GM23338 (cell line): Measurements from ENCODE around the gene GRAMD4.

Experiments used
- CREB1 ChIP-seq: fragments of 250-450 bp; sonication (Bioruptor Pico); IDR thresholded peaks from 2 replicates; pipeline ENCODE4 v1.5.0; 2020; ENCODE audit warnings: low read depth, mild to moderate bottlenecking, moderate library complexity
- EZH2 ChIP-seq: fragments of 200-600 bp; sonication (generic); IDR thresholded peaks from one replicate; pipeline ENCODE4 v1.8.0; 2017; ENCODE audit warnings: antibody characterized with exemption, mild to moderate bottlenecking, low read depth; ENCODE audit not compliant: unreplicated experiment
- EZH2phosphoT487 ChIP-seq: fragments of 200-600 bp; sonication (generic); IDR thresholded peaks from one replicate; pipeline ENCODE4 v1.8.1; 2018; ENCODE audit warnings: antibody characterized with exemption; ENCODE audit not compliant: unreplicated experiment
- POLR2AphosphoS5 ChIP-seq: IDR thresholded peaks from 2 replicates; pipeline ENCODE4 v1.6.1; 2016; ENCODE audit warnings: antibody characterized with exemption, low read depth
- STAT1 ChIP-seq: IDR thresholded peaks from one replicate; pipeline ENCODE4 v1.6.1; 2016; ENCODE audit warnings: antibody characterized with exemption; ENCODE audit not compliant: unreplicated experiment
- ZNF114 ChIP-seq: fragments of 250-450 bp; sonication (Bioruptor Pico); IDR thresholded peaks from 2 replicates; pipeline ENCODE4 v1.5.0; 2020; ENCODE audit warnings: mild to moderate bottlenecking, moderate library complexity
- TF ChIP-seq, protein P1 (sequence below), 2 experiments: fragments of 200-600 bp in 1 of 2; sonication (generic) in 1 of 2; conservative IDR thresholded peaks; 2 replicates each; pipeline versions ENCODE4 v1.5.1 to v1.6.1; 2016 to 2017; ENCODE audit warnings: antibody characterized with exemption in 2 of 2, low read depth in 2 of 2, mild to moderate bottlenecking in 2 of 2, moderate library complexity in 1 of 2
- TF ChIP-seq, protein P2 (sequence below): IDR thresholded peaks from one replicate; pipeline ENCODE4 v1.6.1; 2018; ENCODE audit warnings: antibody characterized with exemption; ENCODE audit not compliant: unreplicated experiment
- TF ChIP-seq, protein P3 (sequence below): fragments of 250-450 bp; sonication (Bioruptor Pico); IDR thresholded peaks from 2 replicates; pipeline ENCODE4 v1.5.0; 2020; ENCODE audit warnings: mild to moderate bottlenecking, moderate library complexity

DNA sequence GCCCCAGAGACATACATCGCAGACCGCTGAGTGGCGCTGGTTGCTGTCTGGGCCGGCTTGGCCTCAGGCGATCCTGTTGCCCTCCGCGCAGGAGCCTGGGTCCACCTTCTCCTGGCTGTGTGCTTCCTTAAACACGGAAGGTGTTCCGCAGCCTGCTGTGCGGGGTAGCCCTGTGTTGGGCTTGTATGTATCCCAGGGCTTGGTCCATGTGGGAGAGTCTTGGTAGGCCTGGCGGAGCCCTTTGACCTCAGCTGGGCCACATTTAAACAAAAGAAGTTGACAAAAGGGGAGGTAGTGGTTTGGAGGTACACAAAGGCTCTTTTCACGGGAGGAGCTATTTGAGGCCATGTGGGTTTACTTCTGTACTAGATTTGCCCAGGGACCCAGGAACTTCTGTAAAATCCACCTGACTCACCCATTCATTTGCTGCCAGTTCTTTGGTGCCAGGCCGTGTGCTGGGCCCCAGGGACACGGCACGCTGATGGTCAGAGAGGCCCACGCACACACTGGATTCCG, 11.0 kb upstream of the GRAMD4 start:
- TF ChIP-seq, protein P1, sequence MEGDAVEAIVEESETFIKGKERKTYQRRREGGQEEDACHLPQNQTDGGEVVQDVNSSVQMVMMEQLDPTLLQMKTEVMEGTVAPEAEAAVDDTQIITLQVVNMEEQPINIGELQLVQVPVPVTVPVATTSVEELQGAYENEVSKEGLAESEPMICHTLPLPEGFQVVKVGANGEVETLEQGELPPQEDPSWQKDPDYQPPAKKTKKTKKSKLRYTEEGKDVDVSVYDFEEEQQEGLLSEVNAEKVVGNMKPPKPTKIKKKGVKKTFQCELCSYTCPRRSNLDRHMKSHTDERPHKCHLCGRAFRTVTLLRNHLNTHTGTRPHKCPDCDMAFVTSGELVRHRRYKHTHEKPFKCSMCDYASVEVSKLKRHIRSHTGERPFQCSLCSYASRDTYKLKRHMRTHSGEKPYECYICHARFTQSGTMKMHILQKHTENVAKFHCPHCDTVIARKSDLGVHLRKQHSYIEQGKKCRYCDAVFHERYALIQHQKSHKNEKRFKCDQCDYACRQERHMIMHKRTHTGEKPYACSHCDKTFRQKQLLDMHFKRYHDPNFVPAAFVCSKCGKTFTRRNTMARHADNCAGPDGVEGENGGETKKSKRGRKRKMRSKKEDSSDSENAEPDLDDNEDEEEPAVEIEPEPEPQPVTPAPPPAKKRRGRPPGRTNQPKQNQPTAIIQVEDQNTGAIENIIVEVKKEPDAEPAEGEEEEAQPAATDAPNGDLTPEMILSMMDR (conservative IDR thresholded peaks at IDR 0.05; ENCODE audit: low read depth in 2 of 2): peak in 1 of 2 experiments; percentile 27; a peak in 2 of 4 replicates
- TF ChIP-seq POLR2AphosphoS5: no peak
- TF ChIP-seq, protein P2, sequence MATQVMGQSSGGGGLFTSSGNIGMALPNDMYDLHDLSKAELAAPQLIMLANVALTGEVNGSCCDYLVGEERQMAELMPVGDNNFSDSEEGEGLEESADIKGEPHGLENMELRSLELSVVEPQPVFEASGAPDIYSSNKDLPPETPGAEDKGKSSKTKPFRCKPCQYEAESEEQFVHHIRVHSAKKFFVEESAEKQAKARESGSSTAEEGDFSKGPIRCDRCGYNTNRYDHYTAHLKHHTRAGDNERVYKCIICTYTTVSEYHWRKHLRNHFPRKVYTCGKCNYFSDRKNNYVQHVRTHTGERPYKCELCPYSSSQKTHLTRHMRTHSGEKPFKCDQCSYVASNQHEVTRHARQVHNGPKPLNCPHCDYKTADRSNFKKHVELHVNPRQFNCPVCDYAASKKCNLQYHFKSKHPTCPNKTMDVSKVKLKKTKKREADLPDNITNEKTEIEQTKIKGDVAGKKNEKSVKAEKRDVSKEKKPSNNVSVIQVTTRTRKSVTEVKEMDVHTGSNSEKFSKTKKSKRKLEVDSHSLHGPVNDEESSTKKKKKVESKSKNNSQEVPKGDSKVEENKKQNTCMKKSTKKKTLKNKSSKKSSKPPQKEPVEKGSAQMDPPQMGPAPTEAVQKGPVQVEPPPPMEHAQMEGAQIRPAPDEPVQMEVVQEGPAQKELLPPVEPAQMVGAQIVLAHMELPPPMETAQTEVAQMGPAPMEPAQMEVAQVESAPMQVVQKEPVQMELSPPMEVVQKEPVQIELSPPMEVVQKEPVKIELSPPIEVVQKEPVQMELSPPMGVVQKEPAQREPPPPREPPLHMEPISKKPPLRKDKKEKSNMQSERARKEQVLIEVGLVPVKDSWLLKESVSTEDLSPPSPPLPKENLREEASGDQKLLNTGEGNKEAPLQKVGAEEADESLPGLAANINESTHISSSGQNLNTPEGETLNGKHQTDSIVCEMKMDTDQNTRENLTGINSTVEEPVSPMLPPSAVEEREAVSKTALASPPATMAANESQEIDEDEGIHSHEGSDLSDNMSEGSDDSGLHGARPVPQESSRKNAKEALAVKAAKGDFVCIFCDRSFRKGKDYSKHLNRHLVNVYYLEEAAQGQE: no peak
- TF ChIP-seq EZH2: no peak
- TF ChIP-seq, protein P3, sequence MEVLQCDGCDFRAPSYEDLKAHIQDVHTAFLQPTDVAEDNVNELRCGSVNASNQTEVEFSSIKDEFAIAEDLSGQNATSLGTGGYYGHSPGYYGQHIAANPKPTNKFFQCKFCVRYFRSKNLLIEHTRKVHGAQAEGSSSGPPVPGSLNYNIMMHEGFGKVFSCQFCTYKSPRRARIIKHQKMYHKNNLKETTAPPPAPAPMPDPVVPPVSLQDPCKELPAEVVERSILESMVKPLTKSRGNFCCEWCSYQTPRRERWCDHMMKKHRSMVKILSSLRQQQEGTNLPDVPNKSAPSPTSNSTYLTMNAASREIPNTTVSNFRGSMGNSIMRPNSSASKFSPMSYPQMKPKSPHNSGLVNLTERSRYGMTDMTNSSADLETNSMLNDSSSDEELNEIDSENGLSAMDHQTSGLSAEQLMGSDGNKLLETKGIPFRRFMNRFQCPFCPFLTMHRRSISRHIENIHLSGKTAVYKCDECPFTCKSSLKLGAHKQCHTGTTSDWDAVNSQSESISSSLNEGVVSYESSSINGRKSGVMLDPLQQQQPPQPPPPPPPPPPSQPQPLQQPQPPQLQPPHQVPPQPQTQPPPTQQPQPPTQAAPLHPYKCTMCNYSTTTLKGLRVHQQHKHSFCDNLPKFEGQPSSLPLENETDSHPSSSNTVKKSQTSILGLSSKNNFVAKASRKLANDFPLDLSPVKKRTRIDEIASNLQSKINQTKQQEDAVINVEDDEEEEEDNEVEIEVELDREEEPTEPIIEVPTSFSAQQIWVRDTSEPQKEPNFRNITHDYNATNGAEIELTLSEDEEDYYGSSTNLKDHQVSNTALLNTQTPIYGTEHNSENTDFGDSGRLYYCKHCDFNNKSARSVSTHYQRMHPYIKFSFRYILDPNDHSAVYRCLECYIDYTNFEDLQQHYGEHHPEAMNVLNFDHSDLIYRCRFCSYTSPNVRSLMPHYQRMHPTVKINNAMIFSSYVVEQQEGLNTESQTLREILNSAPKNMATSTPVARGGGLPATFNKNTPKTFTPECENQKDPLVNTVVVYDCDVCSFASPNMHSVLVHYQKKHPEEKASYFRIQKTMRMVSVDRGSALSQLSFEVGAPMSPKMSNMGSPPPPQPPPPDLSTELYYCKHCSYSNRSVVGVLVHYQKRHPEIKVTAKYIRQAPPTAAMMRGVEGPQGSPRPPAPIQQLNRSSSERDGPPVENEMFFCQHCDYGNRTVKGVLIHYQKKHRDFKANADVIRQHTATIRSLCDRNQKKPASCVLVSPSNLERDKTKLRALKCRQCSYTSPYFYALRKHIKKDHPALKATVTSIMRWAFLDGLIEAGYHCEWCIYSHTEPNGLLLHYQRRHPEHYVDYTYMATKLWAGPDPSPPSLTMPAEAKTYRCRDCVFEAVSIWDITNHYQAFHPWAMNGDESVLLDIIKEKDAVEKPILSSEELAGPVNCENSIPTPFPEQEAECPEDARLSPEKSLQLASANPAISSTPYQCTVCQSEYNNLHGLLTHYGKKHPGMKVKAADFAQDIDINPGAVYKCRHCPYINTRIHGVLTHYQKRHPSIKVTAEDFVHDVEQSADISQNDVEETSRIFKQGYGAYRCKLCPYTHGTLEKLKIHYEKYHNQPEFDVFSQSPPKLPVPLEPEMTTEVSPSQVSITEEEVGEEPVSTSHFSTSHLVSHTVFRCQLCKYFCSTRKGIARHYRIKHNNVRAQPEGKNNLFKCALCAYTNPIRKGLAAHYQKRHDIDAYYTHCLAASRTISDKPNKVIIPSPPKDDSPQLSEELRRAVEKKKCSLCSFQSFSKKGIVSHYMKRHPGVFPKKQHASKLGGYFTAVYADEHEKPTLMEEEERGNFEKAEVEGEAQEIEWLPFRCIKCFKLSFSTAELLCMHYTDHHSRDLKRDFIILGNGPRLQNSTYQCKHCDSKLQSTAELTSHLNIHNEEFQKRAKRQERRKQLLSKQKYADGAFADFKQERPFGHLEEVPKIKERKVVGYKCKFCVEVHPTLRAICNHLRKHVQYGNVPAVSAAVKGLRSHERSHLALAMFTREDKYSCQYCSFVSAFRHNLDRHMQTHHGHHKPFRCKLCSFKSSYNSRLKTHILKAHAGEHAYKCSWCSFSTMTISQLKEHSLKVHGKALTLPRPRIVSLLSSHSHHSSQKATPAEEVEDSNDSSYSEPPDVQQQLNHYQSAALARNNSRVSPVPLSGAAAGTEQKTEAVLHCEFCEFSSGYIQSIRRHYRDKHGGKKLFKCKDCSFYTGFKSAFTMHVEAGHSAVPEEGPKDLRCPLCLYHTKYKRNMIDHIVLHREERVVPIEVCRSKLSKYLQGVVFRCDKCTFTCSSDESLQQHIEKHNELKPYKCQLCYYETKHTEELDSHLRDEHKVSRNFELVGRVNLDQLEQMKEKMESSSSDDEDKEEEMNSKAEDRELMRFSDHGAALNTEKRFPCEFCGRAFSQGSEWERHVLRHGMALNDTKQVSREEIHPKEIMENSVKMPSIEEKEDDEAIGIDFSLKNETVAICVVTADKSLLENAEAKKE (CRISPR knock-in tag): no peak
- no peak for TF ChIP-seq CREB1 (CRISPR knock-in tag)
- TF ChIP-seq EZH2phosphoT487: no peak
- no peak for TF ChIP-seq STAT1
- no peak for TF ChIP-seq ZNF114 (CRISPR knock-in tag)
